Amniotic stem cell (primary cell): ENCODE results near the gene SYT9.

Experiments used
- DNase-seq: peaks from one replicate; lab custom pipeline; 2025; lab: John Stamatoyannopoulos, UW

Gene SYT9

GRCh38 chr11:7347611-7348431 is 96.1 kb downstream of the SYT9 start:
- DNase-seq = no peak

GRCh38 chr11:7348432-7349304 is 97.0 kb downstream of the SYT9 start:
- DNase-seq = no peak

GRCh38 chr11:7351228-7351627 is 99.5 kb downstream of the SYT9 start:
- no peak for DNase-seq

GRCh38 chr11:7353100-7353499 is 101.4 kb downstream of the SYT9 start:
- DNase-seq = no peak

- DNase-seq = no peak
These were observed 113.0 kb downstream of the SYT9 start for GRCh38 chr11:7364660-7365059.

- DNase-seq = no peak
These were observed 116.1 kb downstream of the SYT9 start for GRCh38 chr11:7367803-7368202.

- DNase-seq = no peak
These were observed 124.7 kb downstream of the SYT9 start for GRCh38 chr11:7376386-7376785.

GRCh38 chr11:7381937-7382336 is 130.2 kb downstream of the SYT9 start:
- DNase-seq = no peak

- DNase-seq = no peak
These were observed 131.7 kb downstream of the SYT9 start for GRCh38 chr11:7383406-7383805.

GRCh38 chr11:7384691-7385090 is 133.0 kb downstream of the SYT9 start:
- no peak for DNase-seq

- DNase-seq = no peak
These were observed 133.8 kb downstream of the SYT9 start for GRCh38 chr11:7385532-7385931.

- no peak for DNase-seq
These were observed 162.5 kb downstream of the SYT9 start for GRCh38 chr11:7413961-7414915.

- DNase-seq = no peak
These were observed 163.5 kb downstream of the SYT9 start for GRCh38 chr11:7414973-7415817.

GRCh38 chr11:7416080-7416479 is 164.4 kb downstream of the SYT9 start:
- DNase-seq = no peak

GRCh38 chr11:7417328-7417727 is 165.6 kb downstream of the SYT9 start:
- no peak for DNase-seq

GRCh38 chr11:7418061-7418460 is 166.4 kb downstream of the SYT9 start:
- no peak for DNase-seq

GRCh38 chr11:7418906-7419305 is 167.2 kb downstream of the SYT9 start:
- DNase-seq = no peak

GRCh38 chr11:7421136-7421535 is 169.4 kb downstream of the SYT9 start:
- no peak for DNase-seq

- DNase-seq = no peak
These were observed 171.0 kb downstream of the SYT9 start for GRCh38 chr11:7422544-7423331.

GRCh38 chr11:7423946-7424345 is 172.2 kb downstream of the SYT9 start:
- DNase-seq = no peak
